OCI-LY3 (cell line): Measurements from ENCODE around the gene CEP70.

ENCODE experiments used
- CTCF ChIP-seq: fragments of 200-600, 300-600 bp; sonication (generic); IDR thresholded peaks from 2 replicates; pipeline ENCODE4 v1.5.1; 2014; ENCODE audit warnings: antibody characterized with exemption, low read length, low read depth
- EZH2phosphoT487 ChIP-seq: fragments of 200-600 bp; shearing (Covaris generic); IDR thresholded peaks from 2 replicates; pipeline ENCODE4 v1.6.1; 2018; ENCODE audit warnings: antibody characterized with exemption, mixed run types, low read depth

GRCh38 chr3:138452436-138452835 is 141.6 kb downstream of the CEP70 start:
- TF ChIP-seq CTCF, result no peak
- TF ChIP-seq EZH2phosphoT487, result no peak
